ENCODE data around the gene LDLRAD4.
"Not testable (repeated sequence)": the region's sequence is repeated elsewhere in the genome, so short reads cannot be mapped to it uniquely, and the experiment has no call there.

LDLRAD4 gene

GRCh38 chr18:13480571-13481255 is 262.2 kb downstream of the LDLRAD4 start:
- no peak for DNase-seq

- DNase-seq, result no peak
Measured at GRCh38 chr18:13481331-13481730, 262.8 kb downstream of the LDLRAD4 start.

- DNase-seq, result no peak
Measured at GRCh38 chr18:13481820-13482617, 263.5 kb downstream of the LDLRAD4 start.

GRCh38 chr18:13482618-13482945 is 264.0 kb downstream of the LDLRAD4 start:
- DNase-seq, result no peak

GRCh38 chr18:13483316-13484270 is 265.0 kb downstream of the LDLRAD4 start:
- no peak for DNase-seq

GRCh38 chr18:13485182-13485581 is 266.6 kb downstream of the LDLRAD4 start:
- no peak for DNase-seq

- no peak for DNase-seq
Measured at GRCh38 chr18:13485604-13486003, 267.0 kb downstream of the LDLRAD4 start.

GRCh38 chr18:13486284-13486683 is 267.7 kb downstream of the LDLRAD4 start:
- DNase-seq, result no peak

- DNase-seq, result no peak
Measured at GRCh38 chr18:13486686-13487085, 268.1 kb downstream of the LDLRAD4 start.

- DNase-seq, result no peak
Measured at GRCh38 chr18:13487237-13487636, 268.7 kb downstream of the LDLRAD4 start.

- no peak for DNase-seq
Measured at GRCh38 chr18:13488281-13488929, 269.8 kb downstream of the LDLRAD4 start.

- not testable (repeated sequence) for DNase-seq
Measured at GRCh38 chr18:13489303-13489702, 270.7 kb downstream of the LDLRAD4 start.

GRCh38 chr18:13491138-13491537 is 272.6 kb downstream of the LDLRAD4 start:
- DNase-seq, result no peak

GRCh38 chr18:13492314-13492713 is 273.8 kb downstream of the LDLRAD4 start:
- DNase-seq, result no peak

GRCh38 chr18:13493079-13493478 is 274.5 kb downstream of the LDLRAD4 start:
- DNase-seq, result no peak

GRCh38 chr18:13493725-13494124 is 275.2 kb downstream of the LDLRAD4 start:
- DNase-seq, result no peak

- no peak for DNase-seq
Measured at GRCh38 chr18:13494871-13495445, 276.4 kb downstream of the LDLRAD4 start.

- DNase-seq, result no peak
Measured at GRCh38 chr18:13495961-13496360, 277.4 kb downstream of the LDLRAD4 start.

GRCh38 chr18:13496691-13497281 is 278.2 kb downstream of the LDLRAD4 start:
- DNase-seq, result no peak

GRCh38 chr18:13499803-13500202 is 281.2 kb downstream of the LDLRAD4 start:
- DNase-seq, result no peak

- peak; percentile 79 for DNase-seq
Measured at GRCh38 chr18:13500227-13500865, 281.8 kb downstream of the LDLRAD4 start.
